OCI-LY1 (cell line): Measurements from ENCODE around the gene IL36B.

Experiments used
- H2AFZ ChIP-seq: fragments of 200-600 bp; sonication (generic), shearing (Covaris generic); 2 replicates; pipeline ENCODE4 v1.6.0; 2014; ENCODE audit warnings: antibody characterized with exemption, mild to moderate bottlenecking, low read length
- H3F3A ChIP-seq: fragments of 200-600 bp; sonication (generic), shearing (Covaris generic); 2 replicates; pipeline ENCODE4 v1.6.0; 2014; ENCODE audit warnings: mild to moderate bottlenecking, antibody characterized with exemption, low read length, moderate library complexity; ENCODE audit not compliant: insufficient read depth
- H3K27ac ChIP-seq: fragments of 200-600 bp; sonication (generic); 2 replicates; pipeline ENCODE4 v1.5.1; 2014; ENCODE audit warnings: low read length, mixed run types, mild to moderate bottlenecking, low read depth; ENCODE audit not compliant: poor library complexity, severe bottlenecking
- H3K27me3 ChIP-seq: fragments of 200-600 bp; sonication (generic); 2 replicates; pipeline ENCODE4 v1.6.0; 2014; ENCODE audit warnings: antibody characterized with exemption, mild to moderate bottlenecking, low read length, moderate library complexity; ENCODE audit not compliant: insufficient read depth
- H3K36me3 ChIP-seq: fragments of 200-600 bp; sonication (generic); 2 replicates; pipeline ENCODE4 v1.6.1; 2014; ENCODE audit warnings: mild to moderate bottlenecking, antibody characterized with exemption, low read length, moderate library complexity, mixed read lengths; ENCODE audit not compliant: insufficient read depth
- H3K4me1 ChIP-seq: fragments of 200-600 bp; sonication (generic); 2 replicates; pipeline ENCODE4 v1.5.1; 2014; ENCODE audit warnings: mild to moderate bottlenecking, low read length, moderate library complexity; ENCODE audit not compliant: insufficient read depth, severe bottlenecking
- H3K4me2 ChIP-seq: fragments of 200-600 bp; sonication (generic), shearing (Covaris generic); 2 replicates; pipeline ENCODE4 v1.6.1; 2014; ENCODE audit warnings: low read length
- H3K4me3 ChIP-seq: fragments of 200-600 bp; sonication (generic); 2 replicates; pipeline ENCODE4 v1.5.1; 2014; ENCODE audit warnings: low read length, low read depth, mild to moderate bottlenecking, mixed read lengths; ENCODE audit not compliant: poor library complexity, severe bottlenecking
- H3K79me2 ChIP-seq: fragments of 200-600 bp; shearing (Covaris generic); 2 replicates; pipeline ENCODE4 v1.6.1; 2016; ENCODE audit warnings: mixed run types, low read length, mixed read lengths; ENCODE audit not compliant: insufficient read depth
- H3K9ac ChIP-seq: fragments of 200-600 bp; sonication (generic), shearing (Covaris generic); 2 replicates; pipeline ENCODE4 v1.6.1; 2014; ENCODE audit warnings: mild to moderate bottlenecking, low read length, mixed read lengths
- H3K9me2 ChIP-seq: fragments of 200-600 bp; sonication (generic), shearing (Covaris generic); 2 replicates; pipeline ENCODE4 v1.6.1; 2014; ENCODE audit warnings: low read depth, mild to moderate bottlenecking, low read length, mixed read lengths
- H3K9me3 ChIP-seq: fragments of 200-600 bp; shearing (Covaris generic); 2 replicates; pipeline ENCODE4 v1.6.1; 2014; ENCODE audit warnings: low read length, mixed read lengths
- H4K20me1 ChIP-seq: fragments of 200-600 bp; sonication (generic), shearing (Covaris generic); 2 replicates; pipeline ENCODE4 v1.6.0; 2016; ENCODE audit warnings: mild to moderate bottlenecking, low read length; ENCODE audit not compliant: insufficient read depth
- CTCF ChIP-seq: fragments of 200-600 bp; sonication (generic), shearing (Covaris generic); IDR thresholded peaks from 2 replicates; pipeline ENCODE4 v1.5.1; 2017; ENCODE audit warnings: mild to moderate bottlenecking, antibody characterized with exemption, low read length, moderate library complexity, mixed read lengths
- EZH2 ChIP-seq: fragments of 200-600 bp; sonication (generic), shearing (Covaris generic); IDR thresholded peaks from 2 replicates; pipeline ENCODE4 v1.8.0; 2017; ENCODE audit warnings: borderline replicate concordance, mixed run types, mild to moderate bottlenecking, antibody characterized with exemption, low read length, moderate library complexity, mixed read lengths

The IL36B gene

GRCh38 chr2:113088213-113088992 lies 35.7 kb upstream of the IL36B start:
- Histone ChIP-seq H3K4me1 (no peaks in the 10 kb centered on the region), H3K27ac (no peak overlapping the region), H3K4me3 (no peak overlapping the region), H2AFZ (no peak overlapping the region), H3F3A (no peaks in the 10 kb centered on the region), H3K36me3 (no peaks in the 10 kb centered on the region), H4K20me1 (no peaks in the 10 kb centered on the region), H3K27me3 (peaks cover 1% of the 10 kb centered on the region; the same call in 1 of the 2 replicates), H3K9me2 (no peaks in the 10 kb centered on the region), H3K4me2 (no peak overlapping the region), H3K9ac (no peak overlapping the region), H3K9me3 (no peaks in the 10 kb centered on the region), H3K79me2 (no peaks in the 10 kb centered on the region)
- TF ChIP-seq EZH2 (no peak), CTCF (no peak)

DNA sequence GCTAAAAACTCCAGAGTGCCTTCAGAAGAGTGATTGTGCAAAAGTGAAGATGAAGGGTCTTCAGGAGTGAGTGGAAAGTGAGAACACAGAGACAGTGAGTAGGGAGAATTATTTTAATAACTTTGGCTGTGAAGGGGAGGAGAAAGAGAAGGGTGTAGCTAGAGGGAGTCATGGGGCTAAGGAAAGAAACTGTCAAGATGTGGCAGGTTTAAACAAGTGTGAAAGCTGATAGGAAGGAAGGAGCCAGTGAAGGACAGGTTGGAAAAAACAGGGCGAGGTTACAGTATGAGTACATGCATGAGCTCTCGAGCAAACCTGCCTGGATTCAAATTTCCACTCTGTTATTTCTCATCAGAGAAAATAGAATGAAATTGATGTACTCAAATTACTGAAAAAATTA lies 32.9 kb upstream of the IL36B start:
- no peak overlapping the region for H3K27ac ChIP-seq
- no peaks in the 10 kb centered on the region for H3K9me3 ChIP-seq
- TF ChIP-seq CTCF: no peak
- no peak for TF ChIP-seq EZH2
- no peak overlapping the region for H3K9ac ChIP-seq
- H2AFZ ChIP-seq: no peak overlapping the region
- H3K4me3 ChIP-seq: no peak overlapping the region
- no peaks in the 10 kb centered on the region for H3K36me3 ChIP-seq
- peaks cover 4% of the 10 kb centered on the region; the same call in 1 of the 2 replicates for H3K27me3 ChIP-seq
- H3K9me2 ChIP-seq: no peaks in the 10 kb centered on the region
- H3K4me2 ChIP-seq: no peak overlapping the region
- no peaks in the 10 kb centered on the region for H3K4me1 ChIP-seq
- no peaks in the 10 kb centered on the region for H4K20me1 ChIP-seq
- no peaks in the 10 kb centered on the region for H3K79me2 ChIP-seq
- H3F3A ChIP-seq: no peaks in the 10 kb centered on the region

DNA sequence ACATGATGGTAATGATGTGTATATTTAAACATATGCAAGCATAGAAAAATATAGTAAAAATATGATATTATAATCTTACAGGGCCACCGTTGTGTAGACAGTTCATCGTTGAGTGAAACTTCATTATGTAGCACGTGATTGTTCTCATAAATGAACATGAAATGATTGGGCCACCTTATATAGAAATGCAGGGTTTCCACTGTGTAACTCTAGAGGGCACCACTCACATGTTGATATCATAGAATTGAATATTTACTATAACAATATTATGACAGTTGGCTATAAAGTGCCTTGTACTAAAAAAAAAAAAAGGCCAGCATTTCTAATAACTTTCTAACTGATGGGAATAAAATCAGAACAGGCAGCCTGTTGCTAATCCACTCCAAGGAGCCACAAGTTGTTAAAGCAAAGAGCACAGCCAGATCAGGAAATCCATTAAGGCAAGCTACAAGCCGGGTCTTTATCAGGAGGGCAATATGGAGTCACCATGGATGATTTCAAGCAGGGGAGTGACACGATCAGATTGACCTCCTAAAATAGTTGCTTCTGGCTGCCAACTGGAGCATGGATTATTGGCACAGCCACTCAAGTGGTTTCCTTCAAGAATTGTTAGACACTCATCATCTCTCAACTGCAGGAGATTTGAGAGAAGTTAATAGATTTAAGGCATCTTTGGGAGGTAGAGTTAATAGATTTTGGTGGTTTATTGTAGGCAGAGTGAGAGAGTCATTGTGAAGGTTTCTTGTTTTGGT lies 31.8 kb upstream of the IL36B start:
- no peak overlapping the region for H3K4me2 ChIP-seq
- H3K27me3 ChIP-seq: peaks cover 4% of the 10 kb centered on the region; the same call in 1 of the 2 replicates
- H3F3A ChIP-seq: no peaks in the 10 kb centered on the region
- TF ChIP-seq EZH2 (no peak), CTCF (peak; percentile 51)
- no peaks in the 10 kb centered on the region for H3K9me2 ChIP-seq
- H3K9ac ChIP-seq: no peak overlapping the region
- no peaks in the 10 kb centered on the region for H4K20me1 ChIP-seq
- no peaks in the 10 kb centered on the region for H3K9me3 ChIP-seq
- H3K4me1 ChIP-seq: no peaks in the 10 kb centered on the region
- H3K36me3 ChIP-seq: no peaks in the 10 kb centered on the region
- H3K79me2 ChIP-seq: no peaks in the 10 kb centered on the region
- H2AFZ ChIP-seq: no peak overlapping the region
- H3K4me3 ChIP-seq: no peak overlapping the region
- no peak overlapping the region for H3K27ac ChIP-seq
